SK-N-SH (cell line): ENCODE data around the gene LRRC8C. TPM values are rescaled to one million over a fixed set of nuclear protein-coding genes. Genes with fewer than 3 reads are reported as not detected.

Source experiments
- CTCF ChIA-PET: fragments of 300-600, 350-600 bp; formaldehyde crosslinking; extraction: SDS; loops from one replicate; lab custom pipeline; 2021; lab: Yijun Ruan, JAX
- POLR2A ChIA-PET: fragments of 350-600 bp; sonication (Branson Sonifier 250); formaldehyde crosslinking; extraction: SDS; loops from one replicate; lab custom pipeline; 2020; ENCODE audit warnings: antibody characterized with exemption, inconsistent platforms; lab: Yijun Ruan, JAX
- DNase-seq: peaks from one replicate; pipeline ENCODE4 v3.0.0; 2012
- H2AFZ ChIP-seq: fragments of 200-600 bp; sonication (generic); 2 replicates; pipeline ENCODE4 v1.8.1; 2016; ENCODE audit warnings: antibody characterized with exemption, mild to moderate bottlenecking, low read depth
- H3F3A ChIP-seq: fragments of 200-600 bp; sonication (generic); replicated peaks from 2 replicates; pipeline ENCODE3; 2016; ENCODE audit warnings: antibody characterized with exemption, mild to moderate bottlenecking; ENCODE audit not compliant: insufficient read depth
- H3K27ac ChIP-seq, 2 experiments: fragments of 200-500 bp in 1 of 2; fragments of 200-600 bp in 1 of 2; sonication (Bioruptor generic) in 1 of 2; sonication (generic), shearing (Covaris generic) in 1 of 2; 2 replicates each; pipeline versions ENCODE4 v1.5.1 to v1.6.1; 2014 to 2016; ENCODE audit warnings: low read depth in 2 of 2, inconsistent platforms in 1 of 2, low read length in 1 of 2, mild to moderate bottlenecking in 1 of 2, mixed read lengths in 1 of 2
- H3K27me3 ChIP-seq: fragments of 200-600 bp; sonication (generic), shearing (Covaris generic); 2 replicates; pipeline ENCODE4 v1.6.1; 2016; ENCODE audit warnings: mixed run types; ENCODE audit not compliant: insufficient read depth
- H3K36me3 ChIP-seq, 2 experiments: fragments of 200-500 bp in 1 of 2; fragments of 200-600 bp in 1 of 2; sonication (Bioruptor generic) in 1 of 2; sonication (generic) in 1 of 2; replicated peaks in 1 of 2; 2 replicates each; pipeline versions ENCODE3 to v1.5.1; 2014 to 2016; ENCODE audit warnings: low read length in 1 of 2, mild to moderate bottlenecking in 1 of 2; ENCODE audit not compliant: insufficient read depth in 2 of 2, control insufficient read depth in 1 of 2
- H3K4me1 ChIP-seq, 2 experiments: fragments of 200-500 bp in 1 of 2; fragments of 200-600 bp in 1 of 2; sonication (Bioruptor generic) in 1 of 2; sonication (generic), shearing (Covaris generic) in 1 of 2; 2 replicates each; pipeline versions ENCODE4 v1.5.1 to v1.6.1; 2014 to 2016; ENCODE audit warnings: low read depth in 1 of 2, low read length in 1 of 2, mixed run types in 1 of 2; ENCODE audit not compliant: insufficient read depth in 2 of 2, control insufficient read depth in 1 of 2
- H3K4me2 ChIP-seq: fragments of 200-600 bp; sonication (generic), shearing (Covaris generic); 2 replicates; pipeline ENCODE4 v1.6.1; 2017; ENCODE audit warnings: mixed run types
- H3K4me3 ChIP-seq, 2 experiments: fragments of 200-500 bp in 1 of 2; fragments of 200-600 bp in 1 of 2; sonication (Bioruptor generic) in 1 of 2; sonication (generic), shearing (Covaris generic) in 1 of 2; 2 replicates each; pipeline versions ENCODE4 v1.5.1 to v1.8.1; 2014 to 2016; ENCODE audit warnings: low read depth in 2 of 2, inconsistent platforms in 1 of 2, low read length in 1 of 2, mild to moderate bottlenecking in 1 of 2, mixed read lengths in 1 of 2, moderate library complexity in 1 of 2
- H3K79me2 ChIP-seq: fragments of 200-600 bp; sonication (generic); 2 replicates; pipeline ENCODE4 v1.8.1; 2017; ENCODE audit warnings: mild to moderate bottlenecking; ENCODE audit not compliant: insufficient read depth
- H3K9ac ChIP-seq: fragments of 200-600 bp; sonication (generic); 2 replicates; pipeline ENCODE4 v1.6.1; 2017; ENCODE audit warnings: mixed run types
- H3K9me2 ChIP-seq: fragments of 200-600 bp; sonication (generic); 2 replicates; pipeline ENCODE4 v1.6.1; 2017; ENCODE audit warnings: mixed run types
- H3K9me3 ChIP-seq: fragments of 200-600 bp; sonication (generic); 2 replicates; pipeline ENCODE4 v1.6.1; 2017; ENCODE audit warnings: mixed run types, mild to moderate bottlenecking, moderate library complexity
- H4K20me1 ChIP-seq: fragments of 200-600 bp; sonication (generic); 2 replicates; pipeline ENCODE4 v1.6.1; 2017; ENCODE audit warnings: mild to moderate bottlenecking, mixed run types; ENCODE audit not compliant: insufficient read depth
- CHD2 ChIP-seq: fragments of 150-350 bp; IDR thresholded peaks from 2 replicates; pipeline ENCODE4 v1.6.1; 2018; ENCODE audit warnings: low read length; ENCODE audit not compliant: partially characterized antibody
- CTCF ChIP-seq: fragments of 200-600 bp; sonication (generic); IDR thresholded peaks from 2 replicates; pipeline ENCODE4 v1.6.1; 2017; ENCODE audit warnings: antibody characterized with exemption, mild to moderate bottlenecking, moderate library complexity
- EP300 ChIP-seq, 2 experiments: IDR thresholded peaks; 2 replicates each; pipeline versions ENCODE4 v1.4.0 to v1.6.1; 2012; ENCODE audit warnings: borderline replicate concordance in 1 of 2, low read depth in 1 of 2, low read length in 1 of 2
- FOSL2 ChIP-seq: IDR thresholded peaks from 2 replicates; pipeline ENCODE4 v1.4.0; 2012; ENCODE audit warnings: low read depth, mild to moderate bottlenecking, moderate library complexity, borderline replicate concordance
- FOXM1 ChIP-seq: IDR thresholded peaks from 2 replicates; pipeline ENCODE4 v1.4.0; 2012; ENCODE audit warnings: low read depth, mild to moderate bottlenecking
- GABPA ChIP-seq: IDR thresholded peaks from 2 replicates; pipeline ENCODE4 v1.4.0; 2012; ENCODE audit warnings: low read depth, mild to moderate bottlenecking
- IRF3 ChIP-seq: fragments of 150-350 bp; IDR thresholded peaks from 2 replicates; pipeline ENCODE4 v1.6.1; 2016; ENCODE audit warnings: mild to moderate bottlenecking, low read depth, low read length
- JUND ChIP-seq: IDR thresholded peaks from 2 replicates; pipeline ENCODE4 v1.4.0; 2012
- MAX ChIP-seq: IDR thresholded peaks from 2 replicates; pipeline ENCODE4 v1.4.0; 2012; ENCODE audit warnings: low read depth
- MEF2A ChIP-seq: IDR thresholded peaks from 2 replicates; pipeline ENCODE4 v1.4.0; 2012; ENCODE audit warnings: low read depth, borderline replicate concordance
- MXI1 ChIP-seq: IDR thresholded peaks from 2 replicates; pipeline ENCODE4 v1.6.1; 2012; ENCODE audit warnings: mild to moderate bottlenecking, low read depth, low read length, improper control_type of control experiment
- NFIC ChIP-seq: IDR thresholded peaks from 2 replicates; pipeline ENCODE4 v1.4.0; 2012; ENCODE audit warnings: borderline replicate concordance
- NRF1 ChIP-seq: IDR thresholded peaks from 2 replicates; pipeline ENCODE4 v1.6.1; 2012; ENCODE audit warnings: low read depth, mild to moderate bottlenecking, low read length
- POLR2AphosphoS5 ChIP-seq: IDR thresholded peaks from 2 replicates; pipeline ENCODE4 v1.6.1; 2012; ENCODE audit warnings: low read depth, low read length
- RAD21 ChIP-seq: IDR thresholded peaks from 2 replicates; pipeline ENCODE4 v1.6.1; 2012; ENCODE audit warnings: mild to moderate bottlenecking, low read length
- RXRA ChIP-seq: IDR thresholded peaks from 2 replicates; pipeline ENCODE4 v1.4.0; 2012; ENCODE audit warnings: low read depth, mild to moderate bottlenecking, borderline replicate concordance
- TAF1 ChIP-seq: IDR thresholded peaks from 2 replicates; pipeline ENCODE4 v1.6.1; 2012; ENCODE audit warnings: low read depth, mild to moderate bottlenecking, low read length, moderate library complexity, borderline replicate concordance
- TEAD4 ChIP-seq: IDR thresholded peaks from 2 replicates; pipeline ENCODE4 v1.4.0; 2012; ENCODE audit warnings: mild to moderate bottlenecking, borderline replicate concordance; ENCODE audit not compliant: insufficient read depth
- USF2 ChIP-seq: fragments of 150-350 bp; IDR thresholded peaks from 2 replicates; pipeline ENCODE4 v1.6.1; 2017; ENCODE audit warnings: antibody characterized with exemption, low read length, low read depth, borderline replicate concordance
- YY1 ChIP-seq: IDR thresholded peaks from 2 replicates; pipeline ENCODE4 v1.4.0; 2012; ENCODE audit warnings: low read depth, mild to moderate bottlenecking
- ZBTB33 ChIP-seq: IDR thresholded peaks from 2 replicates; pipeline ENCODE4 v1.4.0; 2012; ENCODE audit warnings: low read depth, borderline replicate concordance
- WGBS: methylation state at CpG from one replicate; pipeline ENCODE4 v1.1.6; 2017; ENCODE audit warnings: low lambda C conversion rate; 5-methylcytosine and 5-hydroxymethylcytosine counted together
- polyA plus RNA-seq, 3 experiments: library from polyadenylated mRNA; depleted of rRNA; stranded (reverse); fragments of >200 nt; gene quantifications; 2 replicates each; pipeline ENCODE4 v1.2.3, GENCODE V29; 2012

The LRRC8C gene
- polyA plus RNA-seq, 1 of the 3 experiments (the other 2 are of a cell fraction) = 4.2 TPM

- Histone ChIP-seq H3K4me3 (no peak overlapping the region), H3K36me3 (no peaks in the 10 kb centered on the region), H3K27ac (no peak overlapping the region), H3K4me1 (peaks cover 0 to 12% of the 10 kb centered on the region in 2 experiments; a peak in 1 of 4 replicates), H3K9me2 (no peaks in the 10 kb centered on the region), H4K20me1 (no peaks in the 10 kb centered on the region), H3F3A (no peaks in the 10 kb centered on the region), H3K9ac (no peak overlapping the region), H3K4me2 (no peak overlapping the region), H2AFZ (no peak overlapping the region), H3K27me3 (no peaks in the 10 kb centered on the region), H3K79me2 (no peaks in the 10 kb centered on the region), H3K9me3 (no peaks in the 10 kb centered on the region)
- no peak for TF ChIP-seq RXRA
- no peak for TF ChIP-seq NRF1
- no peak for TF ChIP-seq TEAD4
- TF ChIP-seq GABPA = no peak
- no peak for TF ChIP-seq MEF2A
- TF ChIP-seq POLR2AphosphoS5 = no peak
- TF ChIP-seq ZBTB33 = no peak
- no peak for TF ChIP-seq FOXM1
- TF ChIP-seq JUND = no peak
- TF ChIP-seq USF2 = no peak
- no peak for TF ChIP-seq MXI1
- TF ChIP-seq FOSL2 = no peak
- no peak for TF ChIP-seq TAF1
- no peak for TF ChIP-seq CHD2
- 95% methylated on average over 1 of the region's 1 CpG for WGBS
- ChIA-PET POLR2A (no interaction called here), CTCF (interaction anchor here (1.0 kb wide), 1 partner anchor 27 kb away, joined by 4 read pairs; no protein-coding TSS in a partner anchor)
- DNase-seq = no peak
Observed at GRCh38 chr1:89735479-89735878, 102.6 kb downstream of the LRRC8C start.

- DNase-seq = no peak
- no peak overlapping the region for H2AFZ ChIP-seq
- no peak for TF ChIP-seq MXI1
- no peak for TF ChIP-seq MAX
- TF ChIP-seq CTCF = no peak
- no peak for TF ChIP-seq RXRA
- TF ChIP-seq JUND = no peak
- TF ChIP-seq YY1 = no peak
- TF ChIP-seq TEAD4 = no peak
- TF ChIP-seq EP300 (IDR thresholded peaks at IDR 0.05; ENCODE audit: borderline replicate concordance in 1 of 2, low read depth in 1 of 2, low read length in 1 of 2) = no peak
- no peak for TF ChIP-seq IRF3
- TF ChIP-seq MEF2A = no peak
- no peak for TF ChIP-seq CHD2
- no peak for TF ChIP-seq RAD21
- TF ChIP-seq NFIC = no peak
Observed at GRCh38 chr1:89736937-89737733, 104.2 kb downstream of the LRRC8C start.

More at GRCh38 chr1:89736937-89737733, 104.2 kb downstream of the LRRC8C start:
- no peaks in the 10 kb centered on the region for H3K9me2 ChIP-seq
- WGBS = 82% methylated on average over 5 of the region's 5 CpGs
- no peaks in the 10 kb centered on the region for H3F3A ChIP-seq
- H4K20me1 ChIP-seq = no peaks in the 10 kb centered on the region
- H3K27ac ChIP-seq = no peak overlapping the region
- no peak overlapping the region for H3K4me3 ChIP-seq
- POLR2A ChIA-PET = no interaction called here
- H3K79me2 ChIP-seq = no peaks in the 10 kb centered on the region
- H3K27me3 ChIP-seq = no peaks in the 10 kb centered on the region
- no peak overlapping the region for H3K4me2 ChIP-seq
- no peak overlapping the region for H3K9ac ChIP-seq
- CTCF ChIA-PET = no interaction called here
- H3K9me3 ChIP-seq = no peaks in the 10 kb centered on the region
- peaks cover 0 to 12% of the 10 kb centered on the region in 2 experiments; a peak in 1 of 4 replicates for H3K4me1 ChIP-seq
- no peaks in the 10 kb centered on the region for H3K36me3 ChIP-seq
